ENCODE data around the gene NHSL1.

The NHSL1 gene

GRCh38 chr6:138499303-138500018, at the start of gene NHSL1:
TSS of gene NHSL1 (minus strand) at chr6:138499494. CDS start at chr6:138499290, 204 bp downstream.
- DNase-seq (ENCODE audit: low spot score), result peak; percentile 59

GRCh38 chr6:138546733-138547185, 47.5 kb upstream of the NHSL1 start:
- no peak for DNase-seq (ENCODE audit: low spot score)

GRCh38 chr6:138545621-138545980, 46.3 kb upstream of the NHSL1 start:
- DNase-seq (ENCODE audit: low spot score), result no peak

GRCh38 chr6:138544501-138544900, 45.2 kb upstream of the NHSL1 start:
- no peak for DNase-seq (ENCODE audit: low spot score)

GRCh38 chr6:138543657-138544056, 44.4 kb upstream of the NHSL1 start:
- DNase-seq (ENCODE audit: low spot score), result no peak

GRCh38 chr6:138541823-138542481, 42.7 kb upstream of the NHSL1 start:
- no peak for DNase-seq (ENCODE audit: low spot score)

- DNase-seq (ENCODE audit: low spot score), result no peak
These were observed 41.2 kb upstream of the NHSL1 start for GRCh38 chr6:138540468-138540867.

GRCh38 chr6:138539876-138540275, 40.6 kb upstream of the NHSL1 start:
- DNase-seq (ENCODE audit: low spot score), result no peak

- DNase-seq (ENCODE audit: low spot score), result no peak
These were observed 39.2 kb upstream of the NHSL1 start for GRCh38 chr6:138538390-138539031.

GRCh38 chr6:138537106-138537505, 37.8 kb upstream of the NHSL1 start:
- no peak for DNase-seq (ENCODE audit: low spot score)

- DNase-seq (ENCODE audit: low spot score), result no peak
These were observed 36.6 kb upstream of the NHSL1 start for GRCh38 chr6:138535728-138536455.

GRCh38 chr6:138533667-138534066, 34.4 kb upstream of the NHSL1 start:
- DNase-seq (ENCODE audit: low spot score), result no peak

- DNase-seq (ENCODE audit: low spot score), result no peak
These were observed 32.1 kb upstream of the NHSL1 start for GRCh38 chr6:138531387-138531786.

- DNase-seq (ENCODE audit: low spot score), result no peak
These were observed 30.2 kb upstream of the NHSL1 start for GRCh38 chr6:138529478-138529877.

- no peak for DNase-seq (ENCODE audit: low spot score)
These were observed 29.7 kb upstream of the NHSL1 start for GRCh38 chr6:138528956-138529355.

- DNase-seq (ENCODE audit: low spot score), result no peak
These were observed 28.8 kb upstream of the NHSL1 start for GRCh38 chr6:138528137-138528536.

GRCh38 chr6:138527411-138528088, 28.3 kb upstream of the NHSL1 start:
- no peak for DNase-seq (ENCODE audit: low spot score)

GRCh38 chr6:138526822-138527235, 27.5 kb upstream of the NHSL1 start:
- peak; percentile 34 for DNase-seq (ENCODE audit: low spot score)

GRCh38 chr6:138525355-138525754, 26.1 kb upstream of the NHSL1 start:
- no peak for DNase-seq (ENCODE audit: low spot score)

- no peak for DNase-seq (ENCODE audit: low spot score)
These were observed 25.2 kb upstream of the NHSL1 start for GRCh38 chr6:138524526-138524925.

GRCh38 chr6:138523347-138524210, 24.3 kb upstream of the NHSL1 start:
- DNase-seq (ENCODE audit: low spot score), result no peak
